ENCODE results near the gene PPIB.

PPIB gene

GRCh38 chr15:64164436-64164835 is 1.6 kb upstream of the PPIB start:
- ChIA-PET POLR2A (interaction anchor here (0.6 kb wide), 1 partner anchor 9 kb away, joined by 6 read pairs; no protein-coding TSS in a partner anchor), CTCF (interaction anchor here (0.6 to 1.0 kb wide), 4 partner anchors 15 to 516 kb away, joined by 3 to 4 read pairs (median 4); no protein-coding TSS in a partner anchor)
- Histone ChIP-seq H3K4me3 (ENCODE audit: low read depth, low read length) (no peak overlapping the region), H3K4me1 (ENCODE audit: control insufficient read depth, insufficient read depth, low read length) (no peaks in the 10 kb centered on the region; the same call in 1 of the 2 replicates), H3K9me3 (ENCODE audit: control insufficient read depth, insufficient read depth, low read depth, low read length) (no peaks in the 10 kb centered on the region), H3K36me3 (ENCODE audit: control insufficient read depth in 2 of 2, insufficient read depth in 1 of 2, low read length in 2 of 2) (peaks cover 12 to 19% of the 10 kb centered on the region in 2 experiments; a peak in 2 of 3 replicates), H3K27ac (ENCODE audit: extremely low read depth, low read depth, low read length) (no peak overlapping the region)
- TF ChIP-seq ZNF433 (tag by site-specific recombination; IDR thresholded peaks at IDR 0.05; ENCODE audit: low read depth) (no peak), ZNF76 (tag by site-specific recombination; IDR thresholded peaks at IDR 0.05; ENCODE audit: borderline replicate concordance, low read depth) (no peak), ZNF174 (tag by site-specific recombination; IDR thresholded peaks at IDR 0.05) (no peak), ZNF610 (tag by site-specific recombination; IDR thresholded peaks at IDR 0.05; ENCODE audit: borderline replicate concordance) (no peak), ZNF362 (tag by site-specific recombination; IDR thresholded peaks at IDR 0.05) (no peak), ELK4 (IDR thresholded peaks at IDR 0.05; ENCODE audit: borderline replicate concordance, low read depth, low read length) (no peak), ZNF239 (tag by site-specific recombination; IDR thresholded peaks at IDR 0.05) (no peak), ZNF10 (tag by site-specific recombination; IDR thresholded peaks at IDR 0.05) (no peak), ZNF426 (tag by site-specific recombination; IDR thresholded peaks at IDR 0.05) (no peak), PRDM6 (tag by site-specific recombination; IDR thresholded peaks at IDR 0.05) (no peak), ZNF423 (tag by site-specific recombination; IDR thresholded peaks at IDR 0.05) (no peak), ZNF501 (tag by site-specific recombination; IDR thresholded peaks at IDR 0.05) (no peak), ZNF658 (tag by site-specific recombination; IDR thresholded peaks at IDR 0.05) (no peak), ZNF350 (tag by site-specific recombination; IDR thresholded peaks at IDR 0.05) (no peak)
- TF ChIP-seq, protein P1, sequence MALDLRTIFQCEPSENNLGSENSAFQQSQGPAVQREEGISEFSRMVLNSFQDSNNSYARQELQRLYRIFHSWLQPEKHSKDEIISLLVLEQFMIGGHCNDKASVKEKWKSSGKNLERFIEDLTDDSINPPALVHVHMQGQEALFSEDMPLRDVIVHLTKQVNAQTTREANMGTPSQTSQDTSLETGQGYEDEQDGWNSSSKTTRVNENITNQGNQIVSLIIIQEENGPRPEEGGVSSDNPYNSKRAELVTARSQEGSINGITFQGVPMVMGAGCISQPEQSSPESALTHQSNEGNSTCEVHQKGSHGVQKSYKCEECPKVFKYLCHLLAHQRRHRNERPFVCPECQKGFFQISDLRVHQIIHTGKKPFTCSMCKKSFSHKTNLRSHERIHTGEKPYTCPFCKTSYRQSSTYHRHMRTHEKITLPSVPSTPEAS (tag by site-specific recombination; IDR thresholded peaks at IDR 0.05), result no peak
- TF ChIP-seq, protein P2, sequence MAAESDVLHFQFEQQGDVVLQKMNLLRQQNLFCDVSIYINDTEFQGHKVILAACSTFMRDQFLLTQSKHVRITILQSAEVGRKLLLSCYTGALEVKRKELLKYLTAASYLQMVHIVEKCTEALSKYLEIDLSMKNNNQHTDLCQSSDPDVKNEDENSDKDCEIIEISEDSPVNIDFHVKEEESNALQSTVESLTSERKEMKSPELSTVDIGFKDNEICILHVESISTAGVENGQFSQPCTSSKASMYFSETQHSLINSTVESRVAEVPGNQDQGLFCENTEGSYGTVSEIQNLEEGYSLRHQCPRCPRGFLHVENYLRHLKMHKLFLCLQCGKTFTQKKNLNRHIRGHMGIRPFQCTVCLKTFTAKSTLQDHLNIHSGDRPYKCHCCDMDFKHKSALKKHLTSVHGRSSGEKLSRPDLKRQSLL (tag by site-specific recombination; IDR thresholded peaks at IDR 0.05), result no peak

DNA sequence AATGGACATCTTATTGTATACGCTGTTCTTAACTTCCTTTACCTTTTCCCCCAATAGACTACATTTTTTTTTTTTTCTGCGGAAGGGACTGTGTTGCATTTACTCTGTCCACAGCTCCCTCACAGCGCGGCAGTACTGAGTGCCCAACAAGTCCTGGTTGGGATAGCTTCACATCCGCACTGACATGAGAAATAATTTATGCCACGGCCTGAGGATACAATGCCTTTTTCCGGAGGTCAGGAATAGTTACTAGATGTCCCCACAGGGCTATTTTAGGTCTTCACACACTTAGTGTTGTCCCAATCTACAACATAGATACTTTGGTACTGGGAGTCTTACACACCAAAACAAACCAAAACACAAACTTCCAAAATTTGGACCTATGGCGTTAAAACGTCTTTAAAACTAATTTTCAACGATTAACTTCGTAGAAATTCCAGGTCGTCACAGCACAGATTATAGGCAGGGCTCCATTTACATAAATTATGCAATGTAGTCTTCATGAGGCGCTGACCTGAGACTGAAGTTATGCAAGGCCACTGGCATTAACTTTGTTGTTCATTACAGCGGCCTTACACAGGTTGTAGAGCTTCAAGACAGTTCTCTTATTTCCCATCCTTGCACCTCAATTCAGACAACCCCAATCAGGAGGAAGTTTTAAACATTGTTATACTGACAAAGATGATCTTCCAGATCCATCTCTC is 989 bp upstream of the PPIB start:
- ChIA-PET POLR2A (interaction anchor here (0.6 to 2.1 kb wide), 6 partner anchors 8 to 224 kb away, joined by 3 to 12 read pairs (median 6); partner anchors contain the start of genes CSNK1G1 and TRIP4), CTCF (interaction anchor here (0.6 to 1.5 kb wide), 4 partner anchors 14 to 564 kb away, joined by 3 to 5 read pairs (median 4); no protein-coding TSS in a partner anchor)
- peak; percentile 71; the same call in 1 of the 2 replicates for TF ChIP-seq ZBTB48 (tag by site-specific recombination; IDR thresholded peaks at IDR 0.05)
- 0 out of 2 replicates have a peak, but pooled peaks have one; percentile 20 for TF ChIP-seq ZNF362 (tag by site-specific recombination; IDR thresholded peaks at IDR 0.05)
- no peak for TF ChIP-seq ZNF169 (tag by site-specific recombination; IDR thresholded peaks at IDR 0.05)
- Histone ChIP-seq H3K4me1 (ENCODE audit: control insufficient read depth, insufficient read depth, low read length) (no peaks in the 10 kb centered on the region; the same call in 1 of the 2 replicates), H3K9me3 (ENCODE audit: control insufficient read depth, insufficient read depth, low read depth, low read length) (no peaks in the 10 kb centered on the region), H3K27ac (ENCODE audit: extremely low read depth, low read depth, low read length) (peak overlapping the region; percentile 48), H3K4me3 (ENCODE audit: low read depth, low read length) (peak overlapping the region; percentile 13; the same call in 1 of the 2 replicates), H3K36me3 (ENCODE audit: control insufficient read depth in 2 of 2, insufficient read depth in 1 of 2, low read length in 2 of 2) (peaks cover 12 to 25% of the 10 kb centered on the region in 2 experiments; a peak in 2 of 3 replicates)
